Myocyte (in vitro differentiated cells): ENCODE results near the gene SLC30A2. TPM values are rescaled to one million over a fixed set of nuclear protein-coding genes. Genes with fewer than 3 reads are reported as not detected.

Experiments
- DNase-seq: peaks from one replicate; pipeline ENCODE4 v3.0.0-alpha.2; 2012; ENCODE audit warnings: low read depth
- total RNA-seq: library from RNA; depleted of rRNA; stranded (reverse); fragments of >200 nt; gene quantifications from 2 replicates; pipeline ENCODE4 v1.2.3, GENCODE V29; 2014

SLC30A2 gene
- total RNA-seq, 1 donor from 2014 or later: 0.21 TPM

- no peak for DNase-seq
Observed at GRCh38 chr1:26041978-26042377, 3.9 kb downstream of the SLC30A2 start.

GRCh38 chr1:26041401-26041800 lies 4.5 kb downstream of the SLC30A2 start:
- no peak for DNase-seq

- no peak for DNase-seq
Observed at GRCh38 chr1:26038904-26039303, 7.0 kb downstream of the SLC30A2 start.

GRCh38 chr1:26038477-26038876 lies 7.4 kb downstream of the SLC30A2 start:
- no peak for DNase-seq

- DNase-seq: no peak
Observed at GRCh38 chr1:26037904-26038303, 8.0 kb downstream of the SLC30A2 start.

GRCh38 chr1:26036756-26037281 lies 9.1 kb downstream of the SLC30A2 start:
- DNase-seq: no peak

GRCh38 chr1:26035959-26036755 lies 9.8 kb downstream of the SLC30A2 start:
- peak; percentile 90 for DNase-seq

- DNase-seq: peak; percentile 93
Observed at GRCh38 chr1:26035203-26035958, 10.5 kb downstream of the SLC30A2 start.

- no peak for DNase-seq
Observed at GRCh38 chr1:26034504-26035202, 11.3 kb downstream of the SLC30A2 start.

GRCh38 chr1:26032656-26033357 lies 13.1 kb downstream of the SLC30A2 start:
- no peak for DNase-seq

- DNase-seq: no peak
Observed at GRCh38 chr1:26031611-26032220, 14.2 kb downstream of the SLC30A2 start.

- no peak for DNase-seq
Observed at GRCh38 chr1:26031196-26031595, 14.7 kb downstream of the SLC30A2 start.

- no peak for DNase-seq
Observed at GRCh38 chr1:26029864-26030481, 15.9 kb downstream of the SLC30A2 start.

- no peak for DNase-seq
Observed at GRCh38 chr1:26029054-26029863, 16.7 kb downstream of the SLC30A2 start.

- no peak for DNase-seq
Observed at GRCh38 chr1:26028490-26028980, 17.4 kb downstream of the SLC30A2 start.

GRCh38 chr1:26027716-26028489 lies 18.0 kb downstream of the SLC30A2 start:
- no peak for DNase-seq

- no peak for DNase-seq
Observed at GRCh38 chr1:26025517-26025916, 20.4 kb downstream of the SLC30A2 start.

- no peak for DNase-seq
Observed at GRCh38 chr1:26025060-26025459, 20.9 kb downstream of the SLC30A2 start.
